ENCODE measurements around the gene KIF3A.

KIF3A gene

GRCh38 chr5:132762246-132763000, 25.1 kb upstream of the KIF3A start:
- H3K36me3 ChIP-seq, result peaks cover 25% of the 10 kb centered on the region
- no peaks in the 10 kb centered on the region for H3K27me3 ChIP-seq
- no peaks in the 10 kb centered on the region; the same call in 1 of the 2 replicates for H3K4me1 ChIP-seq
- DNase-seq, result no peak
- no peak overlapping the region for H3K4me3 ChIP-seq (ENCODE audit: low read depth, low read length)
- no peak for TF ChIP-seq CTCF (IDR thresholded peaks at IDR 0.05; ENCODE audit: low read depth, low read length)
- no peaks in the 10 kb centered on the region for H3K9me3 ChIP-seq

- no peak for TF ChIP-seq CTCF (IDR thresholded peaks at IDR 0.05; ENCODE audit: low read depth, low read length)
- Histone ChIP-seq H3K36me3 (peaks cover 25% of the 10 kb centered on the region), H3K4me3 (ENCODE audit: low read depth, low read length) (no peak overlapping the region), H3K27me3 (no peaks in the 10 kb centered on the region), H3K4me1 (no peaks in the 10 kb centered on the region), H3K9me3 (no peaks in the 10 kb centered on the region)
- no peak for DNase-seq
These were observed 24.2 kb upstream of the KIF3A start for GRCh38 chr5:132761321-132762240.

- no peak for TF ChIP-seq CTCF (IDR thresholded peaks at IDR 0.05; ENCODE audit: low read depth, low read length)
- no peaks in the 10 kb centered on the region for H3K9me3 ChIP-seq
- no peak overlapping the region for H3K4me3 ChIP-seq (ENCODE audit: low read depth, low read length)
- H3K27me3 ChIP-seq, result no peaks in the 10 kb centered on the region
- H3K36me3 ChIP-seq, result peaks cover 25% of the 10 kb centered on the region
- H3K4me1 ChIP-seq, result no peaks in the 10 kb centered on the region
- no peak for DNase-seq
These were observed 23.4 kb upstream of the KIF3A start for GRCh38 chr5:132760601-132761317.

- Histone ChIP-seq H3K9me3 (no peaks in the 10 kb centered on the region), H3K36me3 (peaks cover 25% of the 10 kb centered on the region), H3K4me3 (ENCODE audit: low read depth, low read length) (no peak overlapping the region), H3K4me1 (no peaks in the 10 kb centered on the region), H3K27me3 (no peaks in the 10 kb centered on the region)
- TF ChIP-seq CTCF (IDR thresholded peaks at IDR 0.05; ENCODE audit: low read depth, low read length), result no peak
- DNase-seq, result no peak
These were observed 22.7 kb upstream of the KIF3A start for GRCh38 chr5:132760049-132760420.

GRCh38 chr5:132759114-132760048, 22.0 kb upstream of the KIF3A start:
- Histone ChIP-seq H3K4me1 (no peaks in the 10 kb centered on the region), H3K36me3 (peaks cover 20% of the 10 kb centered on the region), H3K27me3 (no peaks in the 10 kb centered on the region), H3K4me3 (ENCODE audit: low read depth, low read length) (no peak overlapping the region), H3K9me3 (no peaks in the 10 kb centered on the region)
- DNase-seq, result no peak
- TF ChIP-seq CTCF (IDR thresholded peaks at IDR 0.05; ENCODE audit: low read depth, low read length), result no peak
